NCI-H1417 (cell line): ENCODE results near the gene CCDC15.

Experiments
- DNase-seq, 3 experiments: peaks; one replicate each; lab custom pipeline; 2025; lab: John Stamatoyannopoulos, UW

The CCDC15 gene

DNA sequence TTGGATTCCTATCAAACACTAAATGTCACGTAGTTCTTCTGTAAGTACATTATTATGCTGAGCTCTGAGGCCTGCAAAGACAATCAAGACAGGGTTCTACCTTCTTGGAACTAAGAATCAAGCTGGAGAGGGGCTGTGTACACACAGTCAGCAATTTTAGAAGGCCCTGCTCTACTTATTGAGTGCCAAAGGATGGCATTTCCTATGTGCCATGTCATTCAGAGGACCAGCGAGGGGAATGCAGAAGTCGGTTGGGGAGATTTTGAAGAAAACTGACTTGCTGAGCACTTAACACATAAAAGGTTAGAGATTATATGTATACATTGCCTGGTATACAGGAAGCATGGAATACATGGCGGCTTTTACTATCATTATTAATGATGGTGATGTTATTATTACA is 114.4 kb downstream of the CCDC15 start:
- DNase-seq: no peak

DNA sequence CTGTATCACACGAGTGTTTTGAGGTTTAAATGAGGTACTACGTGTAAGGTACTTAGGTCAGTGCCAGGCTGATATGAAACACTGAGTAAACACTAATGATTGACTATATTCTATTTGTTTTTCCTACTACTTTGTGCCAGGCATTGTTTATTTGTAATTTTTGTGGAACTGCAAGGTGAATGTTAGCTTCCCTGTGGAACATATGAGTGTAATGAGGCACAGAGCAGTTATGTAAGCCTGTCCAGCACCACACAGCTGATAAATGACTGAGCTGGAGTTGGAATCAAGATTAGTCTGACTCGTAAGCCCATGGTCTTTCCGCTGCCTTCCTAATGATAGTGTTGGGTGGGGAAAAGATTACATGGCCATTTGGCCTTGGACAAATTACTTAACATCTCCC is 115.0 kb downstream of the CCDC15 start:
- DNase-seq: no peak

DNA sequence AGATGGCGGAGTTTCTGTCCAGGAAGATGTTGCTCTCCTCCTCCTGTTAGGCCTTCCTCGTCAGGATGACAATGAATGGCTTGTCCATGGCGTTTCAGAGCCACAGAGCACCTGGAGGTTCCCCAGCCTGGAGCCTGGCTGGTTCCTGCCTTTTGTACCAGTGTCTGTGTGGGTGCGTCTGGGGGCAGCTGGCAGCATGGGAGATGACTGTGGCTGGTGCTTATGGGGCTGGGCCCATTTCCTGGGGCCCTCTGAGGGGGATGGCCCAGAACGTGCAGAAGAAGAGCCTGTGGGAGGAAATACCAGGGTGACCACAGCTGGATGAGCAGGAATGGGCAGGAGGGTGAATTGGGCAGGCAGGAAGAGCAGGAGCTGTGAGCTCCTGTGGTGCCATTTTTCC is 115.8 kb downstream of the CCDC15 start:
- DNase-seq: peak in 1 of 3 experiments; percentile 20

DNA sequence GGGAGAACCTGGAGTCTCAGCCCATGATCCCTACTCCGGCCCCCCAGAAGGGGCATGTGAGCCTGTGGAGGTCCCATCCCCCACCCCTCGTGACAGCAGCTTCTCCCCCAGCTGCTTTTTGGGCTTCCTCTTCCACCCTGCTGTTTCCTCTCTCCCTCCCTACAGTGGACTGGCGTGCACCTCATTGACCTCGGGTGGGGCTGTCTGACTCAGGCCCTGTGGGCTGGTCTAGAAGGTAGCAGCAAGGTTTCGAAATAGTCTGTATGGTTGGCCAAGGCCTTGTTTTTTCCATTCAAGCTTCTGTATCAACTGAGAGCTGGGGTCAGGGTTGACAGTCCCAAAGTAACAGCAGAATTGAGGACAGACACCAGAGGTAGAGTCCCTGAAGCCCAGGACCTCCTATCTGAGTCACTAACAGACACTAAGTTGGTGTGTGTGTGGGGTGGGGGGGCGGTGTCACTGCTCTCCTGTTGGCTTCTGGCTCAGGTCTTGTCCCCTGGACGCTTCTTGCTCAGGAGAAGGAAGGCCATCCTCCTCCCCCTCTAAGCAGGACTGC is 116.8 kb downstream of the CCDC15 start:
- no peak for DNase-seq

DNA sequence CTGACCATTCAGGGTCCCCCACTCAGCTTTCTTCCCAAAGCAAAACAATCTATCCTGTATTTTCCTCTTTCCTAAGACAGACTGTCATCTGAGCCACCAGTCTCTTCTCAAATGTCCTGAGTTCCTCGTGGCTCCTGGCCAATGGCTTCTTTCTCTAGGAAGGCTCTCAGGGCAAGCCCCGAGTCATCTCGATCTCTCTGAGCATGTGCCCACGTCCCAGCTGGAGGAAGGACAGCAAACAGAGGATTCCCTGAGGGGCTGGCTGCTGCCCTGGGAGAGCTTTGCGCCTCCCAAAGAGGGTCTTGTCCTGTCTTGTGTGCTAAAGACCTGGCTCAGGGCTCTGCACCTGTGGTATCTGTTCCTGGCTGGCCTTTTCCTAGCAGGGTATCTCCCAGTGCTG is 117.4 kb downstream of the CCDC15 start:
- no peak for DNase-seq

DNA sequence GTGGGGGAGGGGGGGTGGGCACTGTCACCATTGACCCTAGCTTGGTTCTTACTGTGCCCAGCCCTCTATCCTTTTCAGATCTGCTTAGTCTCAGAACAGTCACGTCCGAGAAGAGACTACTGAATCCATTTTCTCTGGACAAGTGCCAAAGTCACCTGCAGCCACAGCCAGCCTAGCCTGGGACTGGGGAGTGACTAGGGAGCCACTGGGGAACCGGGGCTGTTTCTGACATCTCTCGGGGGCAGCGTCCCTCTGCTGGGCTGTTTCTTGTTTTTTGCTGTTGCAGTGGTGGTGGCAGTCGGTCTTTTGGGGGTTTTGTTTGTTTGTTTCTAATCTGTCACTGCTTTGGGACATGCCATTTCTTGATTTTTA is 117.8 kb downstream of the CCDC15 start:
- no peak for DNase-seq

DNA sequence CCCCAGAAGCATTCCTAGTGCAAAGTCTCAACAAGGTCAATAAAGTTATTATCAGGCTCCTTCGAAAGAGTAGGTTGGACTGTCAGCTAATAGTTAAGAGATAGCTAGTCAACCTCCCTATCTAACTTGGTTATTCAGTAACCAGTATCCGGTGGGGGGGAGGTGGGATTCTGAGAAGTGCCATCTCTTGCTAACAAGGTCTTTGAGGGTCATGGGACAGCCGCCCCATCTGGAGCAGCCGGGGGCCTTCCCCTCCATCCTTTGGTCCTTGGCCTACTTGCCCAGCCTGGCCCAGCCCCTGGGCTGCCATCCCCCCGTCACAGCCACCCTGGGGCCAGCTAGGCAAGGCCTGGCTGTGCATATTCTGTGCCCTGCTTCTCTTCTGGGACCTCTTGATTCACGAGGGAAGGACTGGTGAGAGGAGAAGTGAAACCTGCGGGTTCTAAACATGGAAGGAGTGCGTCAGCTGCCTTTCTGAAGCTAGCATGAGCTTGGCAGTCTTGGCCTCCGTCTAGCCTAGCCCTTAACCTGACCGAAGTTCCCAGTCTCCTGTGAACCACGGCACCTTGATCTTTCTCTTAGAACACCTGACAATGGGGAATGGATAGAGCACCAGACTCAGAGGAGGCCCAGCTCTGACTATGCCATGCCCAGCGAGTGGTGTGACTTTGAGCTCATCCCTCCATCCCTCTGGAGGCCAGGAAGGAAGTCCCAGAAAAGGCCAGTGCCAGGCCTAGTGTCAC is 118.4 kb downstream of the CCDC15 start:
- DNase-seq: no peak

DNA sequence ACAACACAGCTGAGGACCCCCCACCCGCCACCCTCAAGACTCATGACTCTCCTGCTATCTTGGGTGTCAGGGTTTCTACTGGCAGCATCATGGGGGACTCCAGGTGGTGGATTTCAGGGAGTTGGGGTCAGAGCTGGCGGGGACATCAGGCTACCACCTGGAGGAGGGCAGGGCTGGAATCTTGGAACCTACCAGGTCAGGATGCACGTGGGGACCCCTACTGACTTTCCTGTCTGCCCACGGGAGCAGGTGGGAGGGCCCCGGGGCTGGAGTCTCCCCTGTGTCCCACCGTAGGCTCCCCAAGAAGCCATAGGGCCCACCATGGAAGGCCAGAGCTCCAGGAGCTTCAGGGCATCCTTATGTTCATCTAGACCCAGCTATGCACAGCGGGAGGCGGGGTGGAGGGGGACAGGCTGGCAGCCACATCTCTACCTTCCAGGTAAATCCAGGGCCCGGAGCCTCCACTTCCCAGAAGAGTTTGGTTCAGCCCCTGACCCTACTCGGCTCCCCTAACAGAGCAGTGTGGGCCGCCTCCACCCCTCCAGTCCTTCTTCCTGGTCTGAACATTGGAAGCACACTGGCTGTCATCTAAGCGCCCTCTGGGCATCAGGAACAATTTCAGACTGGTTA is 119.1 kb downstream of the CCDC15 start:
- no peak for DNase-seq

DNA sequence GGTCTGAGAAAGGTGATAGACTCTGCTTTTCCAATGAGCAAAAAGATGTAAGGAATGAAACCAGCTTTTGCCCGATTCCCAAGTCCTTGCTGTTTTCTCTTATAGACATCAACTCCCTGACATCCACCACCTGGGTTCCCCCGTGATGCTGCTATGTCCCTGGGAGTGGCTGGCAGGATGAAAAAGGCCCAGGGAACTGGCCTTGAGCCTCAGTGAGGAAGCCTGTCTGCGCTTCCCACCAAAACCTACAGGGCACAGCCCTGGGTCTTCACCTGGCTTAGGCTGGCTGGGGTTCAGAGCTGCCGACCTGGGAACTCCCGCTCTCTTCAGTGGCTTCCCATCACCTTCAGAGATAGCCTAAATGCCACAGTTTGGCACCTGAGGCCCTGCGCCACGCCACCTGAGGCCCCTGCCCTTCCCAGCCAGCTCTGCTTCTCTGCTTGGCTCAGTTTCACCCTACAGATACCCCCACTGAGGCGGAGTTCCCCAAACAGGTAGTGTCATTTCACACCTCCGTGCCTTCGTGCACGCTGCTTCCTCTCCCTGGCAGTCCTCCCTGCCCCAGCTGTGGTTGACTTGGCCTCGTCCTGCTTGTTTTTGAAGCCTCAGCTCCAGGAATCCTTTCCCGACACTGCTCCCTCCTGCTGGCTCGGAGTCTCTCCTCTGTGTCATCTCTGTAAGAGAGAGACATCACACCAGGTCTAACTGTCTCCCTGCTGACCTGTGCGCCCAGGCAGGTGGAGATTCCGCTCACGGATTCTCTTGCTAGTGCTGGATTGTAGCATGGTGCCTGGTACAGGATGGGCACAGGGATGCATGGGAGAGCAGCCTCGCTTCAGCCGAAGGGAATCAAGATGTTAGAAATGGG is 119.8 kb downstream of the CCDC15 start:
- no peak for DNase-seq

DNA sequence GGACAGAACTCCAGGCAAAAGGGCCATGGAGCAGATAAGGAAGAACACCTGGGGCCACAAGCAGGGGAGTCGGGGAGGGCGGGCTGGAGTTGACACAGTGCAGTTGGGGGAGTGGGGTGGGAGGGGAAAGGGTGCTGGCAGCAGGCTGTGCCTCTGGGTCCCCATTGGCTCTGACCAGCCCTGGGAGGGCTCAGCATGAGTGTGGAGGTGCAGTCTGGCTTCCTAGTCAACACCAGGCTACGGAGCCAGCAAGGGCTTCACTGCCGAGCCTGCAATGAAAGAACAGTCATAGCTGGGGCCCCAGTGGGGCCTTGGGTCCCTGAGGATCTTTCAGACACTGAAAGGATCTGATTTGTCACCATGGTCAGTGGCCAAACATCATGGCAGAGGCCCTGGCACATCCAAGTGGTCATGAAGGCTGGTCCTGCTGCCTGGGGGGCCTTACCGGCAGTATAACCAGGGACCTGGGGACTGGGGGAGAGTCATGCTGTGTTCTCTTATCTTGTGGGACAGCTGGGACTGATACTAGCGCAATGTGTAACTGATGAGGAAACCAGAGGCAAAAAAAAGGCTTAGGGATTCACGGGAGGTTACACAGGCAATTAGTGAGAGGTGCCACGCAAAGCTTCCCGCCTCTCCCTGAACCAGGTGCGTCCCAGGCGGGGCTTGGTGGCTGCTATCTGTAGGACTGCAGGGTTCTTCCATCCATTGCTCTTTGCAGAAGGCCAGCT is 120.7 kb downstream of the CCDC15 start:
- DNase-seq: no peak

DNA sequence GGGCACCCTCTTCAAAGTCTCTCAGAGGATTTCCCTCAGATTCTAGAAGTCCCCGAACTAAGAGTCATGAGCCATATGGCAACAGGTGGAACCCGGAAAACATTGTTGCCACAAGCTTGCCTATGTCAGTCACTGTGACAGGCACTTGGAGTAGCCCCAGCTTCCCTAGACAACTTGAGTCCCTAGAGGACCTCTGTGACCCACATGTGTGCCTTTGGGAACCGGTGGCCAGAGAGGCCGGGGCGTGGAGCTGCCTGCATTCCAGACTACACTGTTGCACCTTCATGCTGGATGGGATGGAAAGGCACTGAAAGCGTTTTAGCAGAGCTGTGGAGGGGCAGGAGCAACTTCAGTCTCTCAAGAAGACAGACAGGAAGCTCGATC is 121.2 kb downstream of the CCDC15 start:
- DNase-seq: no peak

DNA sequence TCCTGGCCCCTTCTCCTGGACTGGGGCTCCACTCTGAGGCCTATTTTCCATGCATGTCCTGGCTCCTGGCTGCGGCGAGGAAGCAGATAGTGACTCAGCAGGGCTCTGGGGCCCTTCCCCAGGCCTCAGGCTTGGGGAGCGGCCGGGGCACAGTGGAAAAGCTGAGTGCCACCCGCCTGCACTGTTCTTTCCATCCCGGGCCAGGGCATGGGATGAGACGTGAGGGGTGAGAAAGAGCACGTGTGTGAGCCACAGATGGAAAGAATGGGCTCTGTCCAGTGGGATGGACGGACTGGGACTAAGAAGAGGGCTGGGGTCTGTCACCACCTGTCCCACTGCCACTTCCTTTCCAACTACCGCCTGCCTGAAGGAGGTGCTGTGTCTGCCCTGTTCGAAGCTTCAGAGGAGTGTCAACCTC is 121.9 kb downstream of the CCDC15 start:
- no peak for DNase-seq

DNA sequence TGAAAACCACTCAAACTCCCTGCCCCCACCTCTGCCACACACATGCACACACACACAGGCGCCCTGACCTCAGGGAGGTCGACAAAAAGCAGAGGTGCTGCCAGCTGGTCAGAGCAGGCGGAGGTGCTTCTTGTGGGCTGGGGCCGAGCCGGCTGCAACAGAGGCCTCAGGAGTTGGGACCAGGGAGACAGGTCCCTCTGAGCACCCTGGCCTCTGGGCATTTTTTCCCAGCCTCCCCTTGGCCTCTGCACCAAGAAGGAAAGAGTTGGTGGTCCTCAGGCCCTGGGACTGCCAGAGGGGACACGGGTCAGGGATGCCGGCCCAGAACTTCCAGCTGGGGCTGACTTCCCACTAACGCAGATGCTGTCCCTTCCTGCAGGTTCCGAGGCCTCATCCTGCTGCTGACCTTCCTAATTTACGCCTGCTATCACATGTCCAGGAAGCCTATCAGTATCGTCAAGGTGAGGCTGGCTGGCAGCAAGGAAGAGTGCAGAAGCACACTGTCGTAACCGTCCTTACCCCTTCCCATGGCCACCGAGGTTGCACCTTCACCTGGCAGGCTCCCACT is 122.5 kb downstream of the CCDC15 start:
- no peak for DNase-seq

DNA sequence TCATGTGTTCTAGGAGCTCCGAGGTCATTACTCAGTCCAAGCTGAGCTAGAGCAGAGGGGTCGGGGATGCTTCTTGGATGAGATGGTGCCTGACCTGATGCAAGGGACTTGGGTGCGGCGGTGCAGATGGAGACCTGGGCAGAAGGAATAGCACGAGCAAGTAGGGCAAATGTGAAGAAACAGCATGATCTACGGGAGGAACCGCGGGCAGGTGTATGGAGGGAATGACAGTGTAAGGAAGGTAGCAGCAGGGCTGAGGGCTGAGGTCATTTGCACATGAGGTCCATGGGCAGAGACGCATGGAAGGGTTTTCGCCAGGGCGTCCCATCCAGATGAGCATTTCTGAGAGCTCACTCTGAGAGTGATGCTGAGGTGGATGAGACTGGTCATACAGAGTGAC is 124.0 kb downstream of the CCDC15 start:
- DNase-seq: no peak

DNA sequence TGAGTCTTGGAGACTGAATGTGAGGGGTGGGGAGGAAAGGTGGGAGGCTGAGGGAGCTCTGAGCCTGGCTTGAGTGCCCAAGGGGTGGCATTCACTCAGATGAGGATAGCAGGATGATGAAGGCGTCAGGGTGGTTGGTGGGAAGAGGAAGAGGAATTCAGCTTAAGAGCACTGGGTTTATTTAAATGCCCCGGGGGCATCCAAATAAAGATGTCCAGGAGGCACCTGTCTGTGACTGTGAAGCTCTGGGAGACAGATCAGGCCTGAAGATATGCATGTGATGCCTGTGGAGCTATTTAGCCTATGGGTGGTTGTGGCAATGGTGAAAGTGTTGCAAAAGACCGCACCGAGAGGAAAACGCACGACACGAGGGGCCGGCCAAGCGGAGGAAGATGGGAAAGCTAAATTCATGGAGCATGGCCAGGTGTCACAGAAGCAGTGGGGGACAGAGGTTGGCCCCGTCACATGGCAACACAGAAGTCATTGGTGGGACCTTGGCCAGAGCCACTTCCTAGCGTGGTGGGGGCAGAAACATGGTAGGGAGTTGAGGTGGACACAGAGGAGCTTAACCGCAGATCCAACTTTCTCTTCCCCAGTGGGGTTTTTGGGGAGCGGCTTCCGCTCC is 124.6 kb downstream of the CCDC15 start:
- no peak for DNase-seq

DNA sequence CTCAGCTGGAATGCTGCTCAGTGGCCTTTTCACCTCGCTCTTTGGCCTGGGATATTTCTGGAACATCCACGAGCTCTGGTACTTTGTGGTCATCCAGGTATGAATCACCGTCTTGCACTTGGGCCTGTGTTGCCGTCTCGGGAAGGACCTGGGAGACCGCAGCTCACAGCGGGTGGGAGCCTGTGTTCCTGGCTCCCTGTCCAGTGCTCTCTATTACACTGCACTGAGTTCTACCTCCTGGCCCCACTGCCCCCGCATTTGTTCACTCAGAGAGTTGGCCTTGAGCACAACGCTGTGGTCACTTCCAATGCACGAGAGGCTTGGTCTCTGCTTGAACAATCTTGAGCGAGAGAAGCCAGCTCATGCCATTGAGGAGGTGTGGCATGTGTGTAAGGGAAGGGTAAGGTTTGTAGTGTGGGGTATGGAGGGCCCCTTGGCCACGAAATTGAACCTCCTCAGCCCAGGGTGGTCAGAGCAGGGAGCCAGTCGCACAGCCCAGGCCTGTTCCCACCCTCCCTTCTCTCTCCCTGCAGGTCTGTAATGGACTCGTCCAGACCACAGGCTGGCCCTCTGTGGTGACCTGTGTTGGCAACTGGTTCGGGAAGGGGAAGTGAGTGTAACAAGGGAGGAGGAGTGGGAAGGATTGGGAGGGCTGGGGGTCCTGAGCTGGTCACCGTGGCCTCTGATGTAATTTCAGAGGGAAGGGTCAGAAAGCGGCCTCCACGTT is 125.3 kb downstream of the CCDC15 start:
- no peak for DNase-seq

DNA sequence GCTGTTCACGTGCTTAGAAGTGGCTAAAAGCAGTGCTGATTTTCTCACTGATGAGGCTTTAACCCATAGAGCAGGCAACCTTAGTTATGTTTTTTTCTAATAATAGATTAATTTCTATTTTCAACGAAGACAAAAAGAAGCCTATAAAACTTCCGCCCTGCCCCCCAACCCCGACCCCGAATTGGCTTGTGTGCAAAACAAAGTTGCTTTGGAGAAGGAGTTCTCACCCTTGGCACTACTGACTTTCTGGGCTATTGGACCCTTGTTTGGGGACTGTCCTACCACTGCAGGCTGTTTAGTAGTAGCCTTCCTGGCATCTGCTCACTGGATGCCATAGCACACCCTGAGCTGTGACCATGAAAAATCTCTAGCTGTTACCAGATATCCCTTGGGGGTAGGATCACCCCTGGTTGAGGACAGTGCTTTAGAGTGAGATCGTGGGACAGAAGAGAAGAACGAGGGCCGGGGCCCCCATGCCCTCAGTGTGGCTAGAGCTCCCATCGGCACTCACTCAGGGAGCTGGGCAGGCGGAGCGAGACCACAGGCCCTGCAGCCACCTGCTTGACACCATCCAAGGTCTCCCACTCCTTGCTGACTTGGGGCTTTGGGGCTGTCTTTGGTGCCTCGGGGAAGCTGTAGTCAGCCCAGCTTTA is 126.0 kb downstream of the CCDC15 start:
- DNase-seq: no peak

DNA sequence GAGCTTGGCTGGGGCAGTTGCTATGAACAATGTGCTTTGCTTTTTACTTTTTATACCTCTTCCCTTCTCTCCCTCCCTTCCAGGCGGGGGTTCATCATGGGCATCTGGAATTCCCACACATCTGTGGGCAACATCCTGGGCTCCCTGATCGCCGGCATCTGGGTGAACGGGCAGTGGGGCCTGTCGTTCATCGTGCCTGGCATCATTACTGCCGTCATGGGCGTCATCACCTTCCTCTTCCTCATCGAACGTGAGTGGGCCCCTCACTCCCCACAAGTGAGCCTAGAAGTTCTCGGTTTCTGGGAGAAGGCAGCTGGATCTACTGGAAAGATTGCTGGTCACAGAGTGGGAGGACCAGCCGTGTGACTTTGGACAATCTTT is 126.5 kb downstream of the CCDC15 start:
- no peak for DNase-seq

DNA sequence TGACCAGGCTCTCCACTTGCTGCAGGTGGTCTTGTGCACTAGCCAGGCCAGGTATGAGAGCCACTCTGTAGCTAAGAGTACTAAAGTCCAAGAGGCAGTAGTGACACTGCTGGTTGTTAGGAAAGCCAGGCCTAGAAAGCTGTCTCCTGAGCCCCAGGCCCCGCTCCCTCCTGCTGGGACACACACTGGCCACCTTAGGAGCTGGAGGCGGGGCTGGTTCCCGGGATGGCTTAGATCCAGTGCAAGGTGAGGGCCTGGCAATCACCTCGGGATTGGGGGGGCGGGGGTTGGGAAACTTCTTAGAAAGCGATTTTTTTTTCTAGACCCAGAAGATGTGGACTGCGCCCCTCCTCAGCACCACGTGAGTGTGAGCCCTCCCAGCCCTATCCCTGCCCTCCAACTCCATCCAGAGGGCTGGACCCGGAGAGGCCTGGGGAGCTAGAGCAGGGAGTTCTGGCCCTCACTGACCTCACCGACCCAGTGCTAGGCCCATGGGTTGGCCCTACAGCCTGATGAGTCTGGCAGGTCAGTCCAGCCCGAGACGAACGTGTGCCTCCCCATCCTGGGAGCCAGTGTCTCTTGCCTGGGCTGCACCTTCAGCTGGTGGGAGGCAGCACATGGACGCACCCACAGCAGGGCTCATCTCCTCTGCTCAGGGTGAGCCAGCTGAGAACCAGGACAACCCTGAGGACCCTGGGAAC is 127.2 kb downstream of the CCDC15 start:
- no peak for DNase-seq
